Activated CD4-positive, alpha-beta T cell treated with anti-CD3 and anti-CD28 coated beads for 4 hours (primary cell): ENCODE data around the gene CHRM2.
"Not testable (repeated sequence)": the region's sequence is repeated elsewhere in the genome, so short reads cannot be mapped to it uniquely, and the experiment has no call there.

ENCODE experiments used
- DNase-seq, 2 donors: peaks; one replicate each; pipeline ENCODE4 v3.0.0-alpha.2; 2020

CHRM2 gene

DNA sequence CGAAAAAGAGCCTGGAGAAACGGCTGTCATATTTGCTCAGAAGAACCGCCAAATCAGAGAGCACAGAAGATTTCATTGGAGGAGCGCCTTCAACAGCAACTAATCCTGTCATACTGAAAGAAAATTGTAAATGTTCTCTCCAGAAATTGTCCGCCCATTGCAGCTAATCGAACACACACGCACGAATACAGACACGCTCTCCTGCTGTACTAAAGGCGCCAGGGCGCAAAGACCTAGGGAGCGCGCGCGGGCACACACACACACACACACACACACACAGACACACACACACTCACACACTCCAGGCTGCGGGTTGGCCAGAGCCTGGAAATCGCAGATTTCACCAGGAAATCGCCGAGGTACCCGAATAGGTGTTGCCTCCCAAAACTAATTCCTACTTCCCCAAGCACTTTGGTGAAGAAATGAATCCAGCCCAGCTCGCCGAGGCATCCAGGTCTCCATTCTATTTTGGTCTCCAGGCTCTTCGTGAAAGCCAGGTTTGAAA, at the start of gene CHRM2:
CHRM2 (plus strand) TSS at position 157 of the 505 bp plus-strand sequence. CDS start 146,214 bp downstream, outside the sequence.
- DNase-seq: no peak

DNA sequence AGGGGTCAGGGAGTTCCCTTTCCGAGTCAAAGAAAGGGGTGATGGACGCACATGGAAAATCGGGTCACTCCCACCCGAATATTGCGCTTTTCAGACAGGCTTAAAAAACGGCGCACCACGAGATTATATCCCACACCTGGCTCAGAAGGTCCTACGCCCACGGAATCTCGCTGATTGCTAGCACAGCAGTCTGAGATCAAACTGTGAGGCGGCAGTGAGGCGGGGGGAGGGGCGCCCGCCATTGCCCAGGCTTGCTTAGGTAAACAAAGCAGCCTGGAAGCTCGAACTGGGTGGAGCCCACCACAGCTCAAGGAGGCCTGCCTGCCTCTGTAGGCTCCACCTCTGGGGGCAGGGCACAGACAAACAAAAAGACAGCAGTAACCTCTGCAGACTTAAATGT, 37.1 kb upstream of the CHRM2 start:
- DNase-seq: not testable (repeated sequence)

GRCh38 chr7:136845899-136846465, 22.5 kb upstream of the CHRM2 start:
- DNase-seq: no peak

GRCh38 chr7:136847858-136848257, 20.6 kb upstream of the CHRM2 start:
- DNase-seq: no peak

DNA sequence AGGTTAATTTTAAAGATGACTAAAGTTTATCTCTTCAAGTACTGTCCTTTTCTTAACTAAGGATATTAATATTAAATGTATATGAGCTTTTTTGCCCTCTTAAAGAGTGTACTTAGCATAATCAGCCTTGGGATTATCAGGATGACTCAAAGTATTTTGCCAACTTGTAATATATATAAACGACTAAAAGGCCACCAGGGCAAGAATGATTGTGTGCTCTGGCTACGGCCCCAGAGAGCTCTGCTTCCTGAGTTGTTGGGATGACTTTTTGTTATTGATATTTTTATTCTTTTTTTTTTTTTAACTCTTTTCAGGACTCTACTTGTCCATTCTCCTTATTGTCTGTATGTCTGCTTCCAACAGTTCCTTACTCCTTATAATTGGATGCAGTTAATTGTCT, 14.8 kb upstream of the CHRM2 start:
- no peak for DNase-seq

DNA sequence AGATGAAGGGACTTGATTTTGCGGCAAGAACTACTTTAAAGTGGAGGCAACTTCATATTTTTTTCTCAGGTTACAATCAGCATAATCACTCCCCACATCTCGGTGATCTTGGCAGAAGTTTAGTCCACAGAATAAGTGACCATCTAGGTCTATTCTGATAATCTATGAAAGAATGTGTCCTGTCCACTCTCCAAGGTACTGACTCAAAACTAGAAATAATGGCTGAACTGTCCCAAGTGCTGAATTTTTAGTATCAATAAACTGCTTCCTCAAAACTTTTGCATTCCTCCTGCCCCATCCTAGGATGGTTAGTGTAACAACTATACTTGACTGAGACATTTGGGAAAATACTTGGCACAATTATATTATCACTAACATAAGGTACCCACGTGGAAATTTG, 10.9 kb upstream of the CHRM2 start:
- DNase-seq: no peak

DNA sequence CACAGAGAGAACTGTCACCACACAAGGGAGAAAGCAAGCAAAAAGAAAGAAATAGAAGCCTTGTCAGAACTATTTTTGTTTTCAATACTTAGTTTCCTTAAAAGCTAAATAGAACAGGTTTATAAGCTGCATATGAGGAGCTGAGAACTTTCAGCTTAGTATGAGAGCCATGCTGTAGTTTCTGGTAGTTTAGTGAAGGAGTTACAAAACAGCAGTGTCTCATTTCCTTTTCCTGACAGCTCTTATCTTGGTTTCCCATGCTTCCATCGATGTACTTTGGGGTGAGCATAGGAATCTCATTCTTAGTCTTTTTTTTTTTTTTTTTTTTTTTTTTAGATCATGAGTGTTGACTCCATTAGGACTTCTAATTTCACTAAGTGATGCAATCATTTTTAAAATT, 8.6 kb upstream of the CHRM2 start:
- no peak for DNase-seq

DNA sequence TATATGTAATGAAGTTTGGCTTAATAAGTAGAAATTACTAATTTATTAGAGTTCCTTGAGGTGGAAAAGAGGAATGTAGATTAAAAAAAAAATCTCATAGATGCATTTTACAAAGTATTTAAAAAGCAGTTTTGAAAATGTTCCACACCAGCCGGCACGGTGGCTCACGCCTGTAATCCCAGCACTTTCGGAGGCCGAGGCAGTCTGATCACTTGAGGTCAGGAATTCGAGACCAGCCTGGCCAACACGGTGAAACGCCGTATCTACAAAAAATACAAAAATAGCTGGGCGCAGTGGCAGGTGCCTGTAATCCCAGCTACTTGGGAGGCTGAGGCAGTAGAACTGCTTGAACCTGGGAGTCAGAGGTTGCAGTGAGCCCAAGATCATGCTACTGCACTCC, 3.2 kb upstream of the CHRM2 start:
- DNase-seq: no peak

DNA sequence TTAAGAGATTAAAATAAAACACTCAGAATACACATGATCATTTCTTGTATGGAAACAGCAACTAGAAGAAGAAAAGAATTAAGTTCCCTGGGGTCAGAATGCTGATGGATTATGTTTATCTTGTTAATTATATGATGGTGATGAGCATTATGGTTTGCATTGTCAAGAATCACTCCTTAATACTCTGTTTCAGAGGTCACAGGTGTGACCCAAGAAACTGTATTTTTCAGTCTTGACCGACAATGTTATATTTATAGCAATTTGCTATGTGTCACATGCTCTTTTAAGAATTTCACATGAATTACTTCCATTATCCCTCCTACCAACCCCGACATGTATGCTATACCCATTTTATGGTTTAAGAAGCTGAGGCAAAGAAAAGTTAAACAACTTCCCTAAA, 2.7 kb upstream of the CHRM2 start:
- no peak for DNase-seq

- DNase-seq: no peak
These were observed 829 bp downstream of the CHRM2 start for GRCh38 chr7:136869001-136869961.

GRCh38 chr7:136869991-136870865, 1.8 kb downstream of the CHRM2 start:
- DNase-seq: no peak

DNA sequence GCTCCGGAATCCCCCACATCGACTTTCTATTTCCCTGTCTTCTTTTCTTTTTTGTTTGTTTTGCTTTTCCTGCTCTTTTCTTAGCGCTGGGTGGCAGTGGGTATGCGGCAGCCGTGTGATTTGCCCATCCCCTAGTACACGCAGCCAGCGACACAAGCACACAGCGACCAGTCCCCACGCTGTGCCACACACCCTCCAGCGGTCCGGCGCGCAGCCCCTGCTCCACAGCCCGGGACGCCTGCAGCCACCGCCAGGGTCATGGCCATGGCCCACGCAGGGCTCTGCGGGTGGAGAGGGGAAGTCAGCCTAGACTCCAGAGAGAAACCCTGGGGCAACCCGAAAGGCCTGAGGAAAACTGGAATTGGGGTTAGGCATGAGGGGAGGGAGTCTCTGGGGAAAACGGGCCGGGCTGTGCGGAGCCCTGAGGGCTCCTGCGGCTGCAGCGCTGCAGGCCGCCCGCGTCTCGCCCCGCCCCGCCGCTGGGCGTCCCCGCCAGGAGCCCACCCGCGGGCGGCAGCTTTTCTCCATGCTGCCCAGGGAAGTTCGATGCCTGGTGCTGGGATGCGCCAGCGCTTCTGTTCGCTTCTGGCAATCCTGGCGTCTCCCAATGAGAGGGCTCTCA, 2.5 kb downstream of the CHRM2 start:
- no peak for DNase-seq

DNA sequence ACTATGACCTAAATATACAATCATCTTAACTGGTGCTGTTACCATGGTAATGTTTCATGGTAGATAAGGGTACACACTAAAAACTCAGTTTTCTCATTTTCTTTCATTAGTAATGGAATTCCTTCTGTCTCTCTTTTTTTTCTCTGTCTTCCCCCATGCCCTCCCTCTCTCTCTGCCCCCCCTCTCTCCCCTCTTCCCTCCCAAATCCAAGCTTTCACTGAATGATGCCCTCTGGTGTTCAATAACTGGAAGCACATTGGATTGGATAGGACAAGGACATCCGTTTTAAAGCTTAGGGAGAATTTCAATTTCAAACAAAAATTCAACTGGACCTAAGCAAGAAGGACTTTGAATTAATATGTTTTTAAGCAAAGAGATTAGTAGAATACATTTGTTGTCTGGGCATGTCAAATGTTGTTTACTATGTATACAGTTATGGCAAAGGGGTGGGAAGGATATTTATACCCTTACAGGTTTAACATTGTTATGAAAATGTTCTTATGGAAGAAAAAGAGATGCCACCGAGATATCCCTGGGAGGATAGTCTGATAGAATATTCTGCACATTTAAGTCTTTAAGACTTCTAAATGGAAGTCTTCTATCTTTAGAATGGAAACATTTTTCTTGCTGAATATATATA, 6.1 kb downstream of the CHRM2 start:
- DNase-seq: no peak

- DNase-seq: no peak
These were observed 9.1 kb downstream of the CHRM2 start for GRCh38 chr7:136877509-136877908.

DNA sequence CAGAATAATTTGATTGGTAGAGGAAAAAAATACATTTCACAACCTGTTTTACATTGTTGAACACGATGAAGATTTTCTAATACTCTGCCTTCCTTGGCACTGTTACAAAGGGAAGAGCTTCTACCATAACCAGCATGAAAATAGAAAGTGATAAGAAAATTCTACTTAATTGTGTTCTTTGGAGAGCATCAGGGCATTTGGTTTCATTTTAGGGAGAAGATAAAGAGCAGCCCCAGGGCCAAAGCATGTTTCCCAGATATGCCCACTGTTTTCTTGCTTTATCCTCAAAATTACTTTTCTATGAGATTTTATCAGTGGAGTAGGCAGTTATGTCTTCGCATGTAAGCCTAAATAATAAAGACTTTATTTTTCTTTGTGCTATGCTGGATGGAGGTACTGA, 9.5 kb downstream of the CHRM2 start:
- DNase-seq: no peak

GRCh38 chr7:136878878-136879277, 10.4 kb downstream of the CHRM2 start:
- no peak for DNase-seq

DNA sequence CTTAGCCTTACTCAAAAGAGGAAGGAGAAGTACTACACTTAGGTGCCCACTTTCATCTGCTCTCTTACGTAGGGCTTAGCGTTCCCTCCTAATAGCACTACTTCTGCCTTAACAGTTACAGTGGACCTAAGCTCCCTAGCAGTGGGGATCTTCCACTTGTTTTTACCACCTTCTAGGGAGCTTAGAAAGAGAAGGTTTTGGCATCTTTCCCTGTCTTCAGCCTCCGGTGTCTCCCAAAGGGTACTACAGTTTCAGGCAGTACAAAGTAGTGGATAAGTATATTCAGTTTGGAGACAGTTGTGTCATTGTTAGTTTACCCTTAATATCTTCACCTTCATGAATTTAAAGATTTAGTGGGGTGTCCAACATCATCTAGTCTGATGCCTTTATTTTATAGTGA, 14.6 kb downstream of the CHRM2 start:
- DNase-seq: no peak

DNA sequence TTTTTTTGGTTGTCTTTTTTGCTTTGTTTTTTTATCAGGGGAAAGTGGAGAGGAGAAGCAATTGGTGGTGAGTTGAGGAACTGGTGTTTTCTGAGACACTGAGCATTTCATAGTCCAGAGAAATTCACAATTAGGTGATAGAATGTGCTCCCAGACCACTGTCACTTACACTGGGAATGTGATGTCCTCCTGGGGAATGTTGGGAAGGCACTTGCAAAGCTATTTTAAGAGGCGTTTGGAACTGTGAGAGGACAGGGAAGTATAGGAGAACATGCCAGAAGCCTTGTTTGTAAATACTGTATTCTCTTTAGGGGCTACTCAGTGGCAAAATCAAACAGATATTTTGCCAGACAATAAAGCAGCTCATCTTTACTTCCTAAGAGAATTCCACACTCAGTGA, 16.0 kb downstream of the CHRM2 start:
- DNase-seq: no peak

GRCh38 chr7:136887317-136887716, 18.9 kb downstream of the CHRM2 start:
- DNase-seq: no peak

- no peak for DNase-seq
These were observed 21.9 kb downstream of the CHRM2 start for GRCh38 chr7:136890399-136890798.

DNA sequence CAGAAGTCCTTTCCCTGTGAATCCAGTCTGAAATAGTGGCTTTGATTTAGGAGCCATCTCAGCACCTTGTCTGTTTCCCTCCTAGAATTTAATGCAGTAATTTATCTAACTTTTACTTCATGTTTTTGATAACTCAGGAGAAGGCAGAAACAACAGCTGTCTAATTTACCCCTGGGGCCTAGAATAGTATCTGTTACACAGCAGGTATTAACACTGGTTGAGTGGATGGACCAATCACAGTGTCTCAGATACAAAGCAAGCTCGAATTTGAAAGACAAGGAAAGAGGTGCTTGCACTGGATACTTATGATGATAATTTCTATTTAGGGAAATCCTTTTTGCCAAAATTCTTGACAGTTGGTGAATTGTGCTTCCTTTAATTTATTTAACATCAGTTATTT, 23.4 kb downstream of the CHRM2 start:
- no peak for DNase-seq

DNA sequence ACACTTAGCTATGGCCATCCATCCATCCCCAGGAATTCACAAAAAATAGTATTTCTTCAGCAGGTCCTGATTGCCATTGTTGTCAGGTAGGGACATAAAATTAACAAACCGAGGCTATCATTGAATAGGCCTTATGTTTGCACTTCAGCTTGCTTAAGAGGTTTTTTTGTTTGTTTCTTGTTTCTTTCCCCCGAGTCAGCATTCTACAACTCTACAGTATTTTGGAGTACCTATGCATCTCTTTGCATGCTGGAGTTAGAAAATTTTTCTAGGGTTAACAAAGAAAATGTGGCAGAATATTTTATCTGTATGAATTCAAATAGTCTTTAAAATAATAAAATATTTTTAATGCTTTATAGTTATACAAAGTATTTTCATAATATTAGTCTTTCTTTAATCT, 26.3 kb downstream of the CHRM2 start:
- DNase-seq: no peak
